ENCODE data around the gene SCN9A.

- no peak for TF ChIP-seq CTCF (IDR thresholded peaks at IDR 0.05; ENCODE audit: low read length)
- TF ChIP-seq EZH2 (optimal IDR thresholded peaks at IDR 0.05; ENCODE audit: low read depth, low read length), result no peak
Measured at GRCh38 chr2:166173263-166173662, 202.5 kb downstream of the SCN9A start.

Measured in MM.1S (cell line).